Fibroblast of lung (primary cell): ENCODE results near the gene GFER.

ENCODE experiments used
- CTCF ChIP-seq, 2 donors: IDR thresholded peaks in 1 of 2; conservative IDR thresholded peaks in 1 of 2; 1 replicate in 1 of 2; 2 replicates in 1 of 2; pipeline ENCODE4 v1.5.1; 2011 to 2012; ENCODE audit warnings: low read length in 2 of 2, control low read depth in 1 of 2, inconsistent platforms in 1 of 2, low read depth in 1 of 2, mild to moderate bottlenecking in 1 of 2
- EZH2 ChIP-seq: IDR thresholded peaks from 2 replicates; pipeline ENCODE4 v1.5.1; 2012; ENCODE audit warnings: low read length, control low read depth, mild to moderate bottlenecking; ENCODE audit errors: missing control alignments

DNA sequence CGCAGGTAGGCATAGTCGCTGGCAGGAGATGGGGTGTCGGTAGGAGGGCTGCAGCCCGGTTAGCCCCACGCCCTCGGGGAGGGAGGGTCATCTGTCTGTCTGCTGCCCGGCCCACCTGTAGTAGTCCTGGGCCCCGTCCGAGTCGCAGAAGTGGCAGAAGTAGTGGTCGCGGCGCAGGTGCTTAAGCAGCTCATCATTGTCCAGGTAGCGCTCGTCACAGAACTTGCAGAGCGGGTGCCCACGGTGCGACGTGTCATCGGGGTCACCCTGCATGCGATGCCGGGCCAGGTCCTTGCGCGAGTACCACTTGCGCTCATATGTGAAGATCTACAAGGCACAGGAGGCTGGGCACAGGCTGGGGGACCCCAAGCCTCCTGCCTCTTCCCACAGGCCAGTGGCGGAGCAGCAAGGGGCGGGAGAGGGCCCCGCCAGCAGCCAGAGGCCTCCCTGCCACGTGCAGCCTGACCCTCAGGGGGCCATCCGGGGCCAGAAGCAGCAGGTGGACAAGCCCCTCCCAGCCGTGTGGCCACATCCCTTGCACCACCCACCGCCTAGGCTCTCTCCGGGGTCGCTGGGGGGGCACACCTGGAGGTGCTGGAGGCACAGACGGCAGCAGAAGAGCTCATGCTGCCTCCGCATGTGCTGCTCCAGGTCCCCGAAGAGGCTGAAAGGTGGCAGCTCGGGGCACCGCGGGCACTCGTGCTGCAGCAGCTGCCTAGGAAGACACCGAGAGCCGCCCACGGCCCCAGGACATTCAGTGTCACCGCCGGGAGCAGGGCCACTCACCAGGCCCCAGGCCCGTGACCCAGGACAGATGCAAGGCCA, 18.6 kb downstream of the GFER start:
- TF ChIP-seq CTCF (conservative IDR thresholded peaks at IDR 0.05 in 1 of 2, IDR thresholded peaks at IDR 0.05 in 1 of 2; ENCODE audit: low read depth in 1 of 2, low read length in 2 of 2): no peak
- TF ChIP-seq EZH2: no peak
